ENCODE measurements around the gene RACK1. TPM values are rescaled to one million over a fixed set of nuclear protein-coding genes. Genes with fewer than 3 reads are reported as not detected.

The RACK1 gene
- total RNA-seq, 4 donors from 2014 or later, result 1,252 to 1,898 (median 1,625) TPM

- DNase-seq (ENCODE audit: extremely low spot score), result no peak
- Histone ChIP-seq H3K27me3 (no peaks in the 10 kb centered on the region), H3K4me1 (peaks cover 0 to 5% (median 0%) of the 10 kb centered on the region in 4 donors), H3K27ac (replicated peaks in 1 of 4) (no peak overlapping the region), H3K36me3 (peaks cover 41 to 85% (median 80%) of the 10 kb centered on the region in 4 donors), H3K4me3 (no peak overlapping the region), H3K9me3 (no peaks in the 10 kb centered on the region)
- intact Hi-C loops (cut with DNase I), result no loop called here
- WGBS, result 81% methylated on average over 16 of the region's 16 CpGs
- no peak for TF ChIP-seq CTCF (IDR thresholded peaks at IDR 0.05)
- TF ChIP-seq EP300 (IDR thresholded peaks at IDR 0.05), result no peak
- no peak for TF ChIP-seq POLR2A (IDR thresholded peaks at IDR 0.05; ENCODE audit: low read depth)
- no peak for TF ChIP-seq POLR2AphosphoS5 (IDR thresholded peaks at IDR 0.05)
Measured at GRCh38 chr5:181233088-181233800, 10.5 kb downstream of the RACK1 start.

GRCh38 chr5:181232593-181232992 is 11.1 kb downstream of the RACK1 start:
- no peak overlapping the region for H3K27ac ChIP-seq (replicated peaks in 1 of 4)
- WGBS, result 82% methylated on average over 18 of the region's 18 CpGs
- H3K9me3 ChIP-seq, result no peaks in the 10 kb centered on the region
- no peak for TF ChIP-seq POLR2AphosphoS5 (IDR thresholded peaks at IDR 0.05)
- no peak for TF ChIP-seq EP300 (IDR thresholded peaks at IDR 0.05)
- TF ChIP-seq POLR2A (IDR thresholded peaks at IDR 0.05; ENCODE audit: low read depth), result no peak
- TF ChIP-seq CTCF (IDR thresholded peaks at IDR 0.05), result no peak
- intact Hi-C loops (cut with DNase I), result no loop called here
- DNase-seq (ENCODE audit: extremely low spot score), result no peak
- H3K36me3 ChIP-seq, result peaks cover 35 to 80% (median 76%) of the 10 kb centered on the region in 4 donors
- H3K27me3 ChIP-seq, result no peaks in the 10 kb centered on the region
- H3K4me1 ChIP-seq, result no peaks in the 10 kb centered on the region
- H3K4me3 ChIP-seq, result no peak overlapping the region

- no peaks in the 10 kb centered on the region for H3K4me1 ChIP-seq
- no peaks in the 10 kb centered on the region for H3K27me3 ChIP-seq
- no peaks in the 10 kb centered on the region for H3K9me3 ChIP-seq
- no peak for DNase-seq (ENCODE audit: extremely low spot score)
- no peak for TF ChIP-seq POLR2AphosphoS5 (IDR thresholded peaks at IDR 0.05)
- no peak for TF ChIP-seq POLR2A (IDR thresholded peaks at IDR 0.05; ENCODE audit: low read depth)
- no peak for TF ChIP-seq EP300 (IDR thresholded peaks at IDR 0.05)
- TF ChIP-seq CTCF (IDR thresholded peaks at IDR 0.05), result no peak
- no peak overlapping the region for H3K27ac ChIP-seq (replicated peaks in 1 of 4)
- intact Hi-C loops (cut with DNase I), result no loop called here
- H3K36me3 ChIP-seq, result peaks cover 30 to 77% (median 74%) of the 10 kb centered on the region in 4 donors
- WGBS, result 88% methylated on average over 7 of the region's 7 CpGs
- no peak overlapping the region for H3K4me3 ChIP-seq
Measured at GRCh38 chr5:181231432-181231831, 12.3 kb downstream of the RACK1 start.

GRCh38 chr5:181230551-181230950 is 13.2 kb downstream of the RACK1 start:
- peaks cover 0 to 4% (median 1%) of the 10 kb centered on the region in 4 donors for H3K4me1 ChIP-seq
- WGBS, result 77% methylated on average over 6 of the region's 6 CpGs
- no peaks in the 10 kb centered on the region for H3K9me3 ChIP-seq
- TF ChIP-seq EP300 (IDR thresholded peaks at IDR 0.05), result no peak
- no peak for TF ChIP-seq POLR2AphosphoS5 (IDR thresholded peaks at IDR 0.05)
- no peak for TF ChIP-seq POLR2A (IDR thresholded peaks at IDR 0.05; ENCODE audit: low read depth)
- TF ChIP-seq CTCF (IDR thresholded peaks at IDR 0.05), result no peak
- no peak overlapping the region for H3K27ac ChIP-seq (replicated peaks in 1 of 4)
- intact Hi-C loops (cut with DNase I), result no loop called here
- DNase-seq (ENCODE audit: extremely low spot score), result no peak
- peaks cover 21 to 68% (median 65%) of the 10 kb centered on the region in 4 donors for H3K36me3 ChIP-seq
- no peaks in the 10 kb centered on the region for H3K27me3 ChIP-seq
- H3K4me3 ChIP-seq, result no peak overlapping the region

All from esophagus muscularis mucosa (tissue), 4 donors.